HL-60 (cell line): ENCODE results near the gene SGMS1.

Experiments used
- DNase-seq, 2 experiments: peaks; one replicate each; pipeline ENCODE4 v3.0.0-alpha.2; 2010 to 2020; ENCODE audit warnings: low read depth in 1 of 2, low spot score in 1 of 2
- H3K27ac ChIP-seq: fragments of 250-450 bp; sonication (Bioruptor Pico); replicated peaks from 2 replicates; pipeline ENCODE4 v1.5.1; 2020; ENCODE audit warnings: mild to moderate bottlenecking, moderate library complexity
- H3K27me3 ChIP-seq: fragments of 250-450 bp; sonication (Bioruptor Pico); 2 replicates; pipeline ENCODE4 v1.5.1; 2021; ENCODE audit warnings: mild to moderate bottlenecking, moderate library complexity; ENCODE audit not compliant: insufficient read depth, poor library complexity, severe bottlenecking
- H3K4me3 ChIP-seq: replicated peaks from 2 replicates; pipeline ENCODE4 v1.5.1; 2011; ENCODE audit warnings: mild to moderate bottlenecking, control low read depth, low read length; ENCODE audit not compliant: insufficient read depth
- GABPA ChIP-seq: IDR thresholded peaks from 2 replicates; pipeline ENCODE4 v1.6.1; 2012; ENCODE audit warnings: low read depth
- POLR2AphosphoS5 ChIP-seq: IDR thresholded peaks from 2 replicates; pipeline ENCODE4 v1.6.1; 2012; ENCODE audit warnings: low read depth
- SPI1 ChIP-seq: IDR thresholded peaks from 2 replicates; pipeline ENCODE4 v1.6.1; 2012; ENCODE audit warnings: low read depth, mild to moderate bottlenecking, borderline replicate concordance
- TF ChIP-seq, protein P1 (sequence below): IDR thresholded peaks from one replicate; pipeline ENCODE4 v1.5.1; 2011; ENCODE audit warnings: low read length, control low read depth, inconsistent platforms; ENCODE audit not compliant: insufficient read depth
- TF ChIP-seq, protein P2 (sequence below): IDR thresholded peaks from 2 replicates; pipeline ENCODE4 v1.6.1; 2012; ENCODE audit warnings: low read depth; ENCODE audit not compliant: insufficient replicate concordance

Gene SGMS1

DNA sequence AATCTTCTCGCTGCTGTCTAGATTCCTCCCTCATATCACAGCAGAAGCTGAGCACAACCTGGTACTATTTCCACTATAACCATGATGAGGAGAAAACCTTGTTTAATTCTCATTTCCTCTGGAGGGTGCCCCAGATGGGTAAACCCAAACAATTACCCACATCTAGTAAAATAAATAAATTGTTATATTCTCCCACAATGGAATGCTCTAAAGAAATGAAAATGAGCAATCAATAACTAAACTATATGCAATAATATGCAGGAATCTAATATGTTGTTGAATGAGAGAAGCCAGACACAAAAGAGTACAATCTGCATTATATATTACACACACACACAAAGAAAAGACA lies 37.0 kb downstream of the SGMS1 start:
- H3K27ac ChIP-seq, result no peak overlapping the region
- H3K27me3 ChIP-seq, result no peaks in the 10 kb centered on the region
- H3K4me3 ChIP-seq, result no peak overlapping the region
- no peak for DNase-seq
- TF ChIP-seq, protein P1, sequence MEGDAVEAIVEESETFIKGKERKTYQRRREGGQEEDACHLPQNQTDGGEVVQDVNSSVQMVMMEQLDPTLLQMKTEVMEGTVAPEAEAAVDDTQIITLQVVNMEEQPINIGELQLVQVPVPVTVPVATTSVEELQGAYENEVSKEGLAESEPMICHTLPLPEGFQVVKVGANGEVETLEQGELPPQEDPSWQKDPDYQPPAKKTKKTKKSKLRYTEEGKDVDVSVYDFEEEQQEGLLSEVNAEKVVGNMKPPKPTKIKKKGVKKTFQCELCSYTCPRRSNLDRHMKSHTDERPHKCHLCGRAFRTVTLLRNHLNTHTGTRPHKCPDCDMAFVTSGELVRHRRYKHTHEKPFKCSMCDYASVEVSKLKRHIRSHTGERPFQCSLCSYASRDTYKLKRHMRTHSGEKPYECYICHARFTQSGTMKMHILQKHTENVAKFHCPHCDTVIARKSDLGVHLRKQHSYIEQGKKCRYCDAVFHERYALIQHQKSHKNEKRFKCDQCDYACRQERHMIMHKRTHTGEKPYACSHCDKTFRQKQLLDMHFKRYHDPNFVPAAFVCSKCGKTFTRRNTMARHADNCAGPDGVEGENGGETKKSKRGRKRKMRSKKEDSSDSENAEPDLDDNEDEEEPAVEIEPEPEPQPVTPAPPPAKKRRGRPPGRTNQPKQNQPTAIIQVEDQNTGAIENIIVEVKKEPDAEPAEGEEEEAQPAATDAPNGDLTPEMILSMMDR, result no peak
- no peak for TF ChIP-seq POLR2AphosphoS5
- TF ChIP-seq SPI1, result no peak
- TF ChIP-seq GABPA, result no peak
- TF ChIP-seq, protein P2, sequence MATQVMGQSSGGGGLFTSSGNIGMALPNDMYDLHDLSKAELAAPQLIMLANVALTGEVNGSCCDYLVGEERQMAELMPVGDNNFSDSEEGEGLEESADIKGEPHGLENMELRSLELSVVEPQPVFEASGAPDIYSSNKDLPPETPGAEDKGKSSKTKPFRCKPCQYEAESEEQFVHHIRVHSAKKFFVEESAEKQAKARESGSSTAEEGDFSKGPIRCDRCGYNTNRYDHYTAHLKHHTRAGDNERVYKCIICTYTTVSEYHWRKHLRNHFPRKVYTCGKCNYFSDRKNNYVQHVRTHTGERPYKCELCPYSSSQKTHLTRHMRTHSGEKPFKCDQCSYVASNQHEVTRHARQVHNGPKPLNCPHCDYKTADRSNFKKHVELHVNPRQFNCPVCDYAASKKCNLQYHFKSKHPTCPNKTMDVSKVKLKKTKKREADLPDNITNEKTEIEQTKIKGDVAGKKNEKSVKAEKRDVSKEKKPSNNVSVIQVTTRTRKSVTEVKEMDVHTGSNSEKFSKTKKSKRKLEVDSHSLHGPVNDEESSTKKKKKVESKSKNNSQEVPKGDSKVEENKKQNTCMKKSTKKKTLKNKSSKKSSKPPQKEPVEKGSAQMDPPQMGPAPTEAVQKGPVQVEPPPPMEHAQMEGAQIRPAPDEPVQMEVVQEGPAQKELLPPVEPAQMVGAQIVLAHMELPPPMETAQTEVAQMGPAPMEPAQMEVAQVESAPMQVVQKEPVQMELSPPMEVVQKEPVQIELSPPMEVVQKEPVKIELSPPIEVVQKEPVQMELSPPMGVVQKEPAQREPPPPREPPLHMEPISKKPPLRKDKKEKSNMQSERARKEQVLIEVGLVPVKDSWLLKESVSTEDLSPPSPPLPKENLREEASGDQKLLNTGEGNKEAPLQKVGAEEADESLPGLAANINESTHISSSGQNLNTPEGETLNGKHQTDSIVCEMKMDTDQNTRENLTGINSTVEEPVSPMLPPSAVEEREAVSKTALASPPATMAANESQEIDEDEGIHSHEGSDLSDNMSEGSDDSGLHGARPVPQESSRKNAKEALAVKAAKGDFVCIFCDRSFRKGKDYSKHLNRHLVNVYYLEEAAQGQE, result no peak

DNA sequence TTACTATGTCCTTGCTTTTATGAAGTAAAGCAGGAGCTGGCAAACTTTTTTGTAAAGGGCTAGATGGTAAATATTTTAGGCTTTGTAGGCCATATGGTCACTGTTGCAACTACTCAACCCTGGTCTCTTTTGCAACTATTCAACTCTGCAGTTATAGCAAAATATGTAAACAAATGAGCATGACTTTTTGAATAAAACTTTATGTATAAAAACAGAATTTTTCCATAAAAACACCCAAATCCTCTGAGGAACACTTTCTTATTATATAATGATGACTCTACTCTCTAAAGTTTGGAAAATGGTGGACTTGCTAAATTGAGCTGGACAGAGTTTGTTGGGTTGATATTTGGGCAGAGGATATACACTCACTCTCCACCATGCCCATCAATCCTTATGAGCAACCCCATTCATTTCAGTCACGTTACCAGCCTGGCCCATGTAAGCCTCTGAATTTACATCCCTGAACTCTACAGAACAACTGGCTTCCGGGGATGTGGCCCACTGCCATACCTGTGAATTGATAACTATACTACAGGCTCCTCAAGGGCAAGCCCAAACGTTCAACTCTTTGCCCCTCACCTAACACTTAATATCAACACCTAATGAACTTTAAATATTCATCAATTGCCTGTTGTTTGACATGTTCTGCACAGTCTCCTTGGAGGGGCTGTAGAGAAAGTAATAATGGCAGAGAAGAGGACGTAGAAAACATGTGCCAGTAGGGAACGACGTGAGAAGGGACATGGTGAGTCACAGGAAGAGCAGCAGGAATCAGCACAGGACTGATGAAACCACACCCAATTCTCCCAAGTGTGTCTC lies 37.6 kb downstream of the SGMS1 start:
- H3K4me3 ChIP-seq, result no peak overlapping the region
- TF ChIP-seq SPI1 (no peak), POLR2AphosphoS5 (no peak), GABPA (no peak)
- TF ChIP-seq, protein P2, result no peak
- TF ChIP-seq, protein P1, result no peak
- H3K27me3 ChIP-seq, result no peaks in the 10 kb centered on the region
- peak in 1 of 2 experiments; percentile 28 for DNase-seq
- no peak overlapping the region for H3K27ac ChIP-seq

DNA sequence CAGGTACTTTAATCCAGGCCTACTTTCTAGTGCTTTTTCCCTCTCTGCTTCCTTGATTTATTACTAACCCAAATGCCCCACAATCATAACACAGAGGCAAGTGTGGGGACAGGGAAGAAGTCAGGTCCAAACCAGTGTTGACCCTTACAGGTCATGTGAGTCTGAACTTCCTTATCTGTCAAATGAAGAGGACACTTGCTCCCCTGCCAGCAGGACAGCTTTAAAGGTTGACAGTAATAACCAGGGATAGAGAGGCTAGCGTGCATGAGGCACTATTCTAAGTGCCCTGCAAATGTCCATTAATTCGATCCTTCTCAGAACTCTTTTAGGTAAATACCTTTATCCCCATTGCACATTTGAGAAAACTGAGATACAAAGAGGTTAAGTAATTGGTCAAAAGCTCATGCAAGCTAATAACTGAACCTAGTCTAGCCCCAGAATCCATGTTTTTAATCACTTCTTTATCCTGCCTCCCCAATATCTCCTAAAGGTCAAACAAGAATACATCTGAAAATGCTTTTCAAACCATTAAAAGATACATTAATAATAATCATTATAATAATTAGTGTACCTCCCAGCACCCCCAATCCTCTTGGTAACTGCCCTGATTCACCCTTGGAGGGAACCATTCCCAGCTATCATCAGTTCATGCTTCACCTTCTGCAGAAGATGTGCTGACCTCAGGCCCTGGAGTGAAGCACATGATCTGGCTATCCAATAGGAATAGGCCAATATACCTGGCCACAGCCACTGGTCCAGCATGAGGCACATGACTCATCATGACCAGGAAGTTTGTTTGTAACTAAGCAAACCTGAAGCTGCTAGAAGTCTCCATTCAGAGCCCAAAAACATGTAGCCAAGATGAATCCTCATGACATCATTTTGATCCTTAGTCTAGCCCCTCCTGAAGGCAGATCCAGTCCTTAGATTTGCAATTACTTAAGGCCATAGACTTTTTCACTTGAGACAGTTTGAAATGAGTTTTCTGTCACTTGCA lies 40.7 kb downstream of the SGMS1 start:
- TF ChIP-seq POLR2AphosphoS5, result no peak
- TF ChIP-seq, protein P1, result no peak
- TF ChIP-seq, protein P2, result no peak
- no peak for TF ChIP-seq SPI1
- TF ChIP-seq GABPA, result no peak
- DNase-seq, result no peak
- H3K4me3 ChIP-seq, result no peak overlapping the region
- H3K27me3 ChIP-seq, result no peaks in the 10 kb centered on the region
- no peak overlapping the region for H3K27ac ChIP-seq
